Measurements from ENCODE around the gene PTPRG. TPM values are rescaled to one million over a fixed set of nuclear protein-coding genes. Genes with fewer than 3 reads are reported as not detected.

PTPRG gene
- total and polyA plus RNA-seq, 10 of the 15 experiments (the other 5 are each of a cell fraction or from before 2014, with no cell fraction given): 0.29 to 20.7 (median 1.4) TPM

GRCh38 chr3:62096521-62096920 lies 535.1 kb downstream of the PTPRG start:
- ATAC-seq (no peak), DNase-seq (ENCODE audit: low read depth, low spot score) (no peak), FAIRE-seq (no peak)
- no peaks in the 10 kb centered on the region for H3K4me1 ChIP-seq (ENCODE audit: control insufficient read depth, insufficient read depth, low read length)
- H3K79me2 ChIP-seq (ENCODE audit: control insufficient read depth, insufficient read depth, low read length): no peaks in the 10 kb centered on the region
- CTCF ChIA-PET: interaction anchor here (1.0 to 1.6 kb wide), 2 partner anchors 35 to 92 kb away, joined by 3 to 5 read pairs; no protein-coding TSS in a partner anchor
- in situ Hi-C loops (cut with MboI) (no loop called here), intact Hi-C loops (cut with micrococcal nuclease; ENCODE audit: unreplicated experiment) (no loop called here)
- H3K27ac ChIP-seq (ENCODE audit: control insufficient read depth, insufficient read depth): no peak overlapping the region
- H3K9ac ChIP-seq (ENCODE audit: control insufficient read depth, insufficient read depth, low read length): no peak overlapping the region
- H3K9me3 ChIP-seq (replicated peaks; ENCODE audit: control insufficient read depth, insufficient read depth, low read length): no peaks in the 10 kb centered on the region
- WGBS (ENCODE audit: insufficient coverage, insufficient replicate concordance, low lambda C conversion rate, missing lambda C conversion rate): 0% methylated on average over 1 of the region's 1 CpG
- no peak overlapping the region for H2AFZ ChIP-seq (ENCODE audit: control insufficient read depth, low read depth, low read length)
- TF ChIP-seq IRF4 (IDR thresholded peaks at IDR 0.05; ENCODE audit: low read depth, low read length) (no peak), ZNF207 (IDR thresholded peaks at IDR 0.05; ENCODE audit: borderline replicate concordance) (no peak), BHLHE40 (IDR thresholded peaks at IDR 0.05; ENCODE audit: borderline replicate concordance in 1 of 2, low read depth in 2 of 2, low read length in 1 of 2) (no peak), GATAD2B (conservative IDR thresholded peaks at IDR 0.05; ENCODE audit: low read depth) (no peak), FOXM1 (IDR thresholded peaks at IDR 0.05; ENCODE audit: low read depth, low read length) (no peak), ZNF384 (IDR thresholded peaks at IDR 0.05; ENCODE audit: borderline replicate concordance, low read depth, low read length) (no peak), ATF3 (IDR thresholded peaks at IDR 0.05; ENCODE audit: borderline replicate concordance, extremely low read depth, low read depth, low read length) (no peak), STAT3 (IDR thresholded peaks at IDR 0.05; ENCODE audit: low read depth, low read length) (no peak), EED (IDR thresholded peaks at IDR 0.05; ENCODE audit: low read depth) (no peak), ZNF622 (IDR thresholded peaks at IDR 0.05) (no peak), CEBPZ (IDR thresholded peaks at IDR 0.05; ENCODE audit: low read depth, low read length) (no peak), ZNF274 (IDR thresholded peaks at IDR 0.05; ENCODE audit: insufficient read depth, insufficient read length) (no peak), RELA (IDR thresholded peaks at IDR 0.05; ENCODE audit: borderline replicate concordance, partially characterized antibody) (no peak), HDAC2 (IDR thresholded peaks at IDR 0.05) (no peak)
- no peaks in the 10 kb centered on the region; a peak in 2 of 4 replicates for H3K27me3 ChIP-seq (replicated peaks in 1 of 2; ENCODE audit: control insufficient read depth in 2 of 2, insufficient read depth in 2 of 2, low read length in 1 of 2)
- no peak overlapping the region for H3K4me3 ChIP-seq
- H4K20me1 ChIP-seq (ENCODE audit: control insufficient read depth, insufficient read depth): no peaks in the 10 kb centered on the region
- H3K4me2 ChIP-seq (ENCODE audit: control insufficient read depth, insufficient read depth): no peak overlapping the region
- H3K36me3 ChIP-seq (ENCODE audit: control insufficient read depth in 2 of 2, insufficient read depth in 2 of 2, low read length in 1 of 2): no peaks in the 10 kb centered on the region
- RAD21 ChIA-PET (ENCODE audit: unreplicated experiment): no interaction called here
- no TSS peak for BruUV-seq (replicated peaks)
- SMC1A ChIA-PET (ENCODE audit: uncharacterized antibody, unreplicated experiment): interaction anchor here (1.1 to 1.9 kb wide), 9 partner anchors 8 to 153 kb away, joined by 3 to 6 read pairs (median 3); no protein-coding TSS in a partner anchor
- POLR2A ChIA-PET: interaction anchor here (0.6 kb wide), 1 partner anchor 9 kb away, joined by 3 read pairs; no protein-coding TSS in a partner anchor
